Adipocyte (in vitro differentiated cells): Measurements from ENCODE around the gene P2RY8.
"Not testable (repeated sequence)": the region's sequence is repeated elsewhere in the genome, so short reads cannot be mapped to it uniquely, and the experiment has no call there.

Experiments
- DNase-seq: peaks from one replicate; pipeline ENCODE4 v3.0.0-alpha.2; 2015; ENCODE audit warnings: low read depth
- H3K27me3 ChIP-seq: replicated peaks from 2 replicates; pipeline ENCODE4 v1.7.0; 2013; ENCODE audit warnings: mild to moderate bottlenecking, low read length, moderate library complexity; ENCODE audit not compliant: control insufficient read depth, insufficient read depth
- H3K36me3 ChIP-seq: 2 replicates; pipeline ENCODE4 v1.7.0; 2013; ENCODE audit warnings: low read length, mild to moderate bottlenecking, moderate library complexity; ENCODE audit not compliant: control insufficient read depth, insufficient read depth, severe bottlenecking
- H3K4me1 ChIP-seq: 2 replicates; pipeline ENCODE4 v1.7.0; 2013; ENCODE audit warnings: mild to moderate bottlenecking, low read length, moderate library complexity; ENCODE audit not compliant: control insufficient read depth, insufficient read depth
- H3K4me3 ChIP-seq: 2 replicates; pipeline ENCODE4 v1.7.0; 2013; ENCODE audit warnings: mild to moderate bottlenecking, low read length, moderate library complexity
- H3K9ac ChIP-seq: 2 replicates; pipeline ENCODE4 v1.7.0; 2013; ENCODE audit warnings: mild to moderate bottlenecking, low read length, moderate library complexity
- H3K9me3 ChIP-seq: 2 replicates; pipeline ENCODE4 v1.7.0; 2013; ENCODE audit warnings: mild to moderate bottlenecking, low read length, moderate library complexity; ENCODE audit not compliant: control insufficient read depth

P2RY8 gene

GRCh38 chrX:1453395-1453783 lies 83.6 kb downstream of the P2RY8 start:
- H3K9ac ChIP-seq: peak overlapping the region; percentile 79
- H3K9me3 ChIP-seq: no peaks in the 10 kb centered on the region
- H3K4me1 ChIP-seq: peaks cover 8% of the 10 kb centered on the region

GRCh38 chrX:1452516-1453394 lies 84.2 kb downstream of the P2RY8 start, which contains the start of gene ASMTL:
TSS of gene ASMTL (minus strand) at chrX:1452909. CDS start at chrX:1452840, 69 bp downstream.
- Histone ChIP-seq H3K4me3 (peak within 1 kb of the TSS; percentile 89), H3K27me3 (peaks cover 20% of the 10 kb centered on the region), H3K4me1 (peaks cover 8% of the 10 kb centered on the region), H3K9ac (peak within 1 kb of the TSS; percentile 91), H3K36me3 (no peaks in the 10 kb centered on the region), H3K9me3 (no peaks in the 10 kb centered on the region)
- peak; percentile 100 for DNase-seq

More at GRCh38 chrX:1453395-1453783, 83.6 kb downstream of the P2RY8 start:
- Histone ChIP-seq H3K4me3 (peak overlapping the region; percentile 83), H3K27me3 (peaks cover 26% of the 10 kb centered on the region), H3K36me3 (no peaks in the 10 kb centered on the region)
- no peak for DNase-seq

- Histone ChIP-seq H3K9me3 (no peaks in the 10 kb centered on the region), H3K9ac (peak overlapping the region; percentile 91), H3K36me3 (no peaks in the 10 kb centered on the region), H3K4me3 (peak overlapping the region; percentile 89), H3K4me1 (peaks cover 8% of the 10 kb centered on the region), H3K27me3 (peaks cover 12% of the 10 kb centered on the region)
- no peak for DNase-seq
Observed at GRCh38 chrX:1451661-1452515, 85.1 kb downstream of the P2RY8 start.

- Histone ChIP-seq H3K27me3 (peaks cover 11% of the 10 kb centered on the region), H3K9ac (no peak overlapping the region), H3K4me3 (peak overlapping the region; percentile 89), H3K9me3 (no peaks in the 10 kb centered on the region), H3K36me3 (no peaks in the 10 kb centered on the region), H3K4me1 (peaks cover 8% of the 10 kb centered on the region)
- no peak for DNase-seq
Observed at GRCh38 chrX:1451251-1451660, 85.7 kb downstream of the P2RY8 start.

GRCh38 chrX:1450361-1451161 lies 86.4 kb downstream of the P2RY8 start:
- peaks cover 8% of the 10 kb centered on the region for H3K4me1 ChIP-seq
- H3K36me3 ChIP-seq: no peaks in the 10 kb centered on the region
- peaks cover 6% of the 10 kb centered on the region for H3K27me3 ChIP-seq
- no peaks in the 10 kb centered on the region for H3K9me3 ChIP-seq
- H3K9ac ChIP-seq: no peak overlapping the region
- no peak overlapping the region for H3K4me3 ChIP-seq
- no peak for DNase-seq

- H3K36me3 ChIP-seq: no peaks in the 10 kb centered on the region
- no peaks in the 10 kb centered on the region for H3K27me3 ChIP-seq
- H3K4me1 ChIP-seq: peaks cover 8% of the 10 kb centered on the region
- H3K9me3 ChIP-seq: no peaks in the 10 kb centered on the region
- H3K9ac ChIP-seq: no peak overlapping the region
- no peak for DNase-seq
- H3K4me3 ChIP-seq: no peak overlapping the region
Observed at GRCh38 chrX:1449823-1450149, 87.2 kb downstream of the P2RY8 start.

- no peak overlapping the region for H3K4me3 ChIP-seq
- no peak overlapping the region for H3K9ac ChIP-seq
- DNase-seq: no peak
- no peaks in the 10 kb centered on the region for H3K27me3 ChIP-seq
- H3K36me3 ChIP-seq: no peaks in the 10 kb centered on the region
- H3K9me3 ChIP-seq: no peaks in the 10 kb centered on the region
- peaks cover 8% of the 10 kb centered on the region for H3K4me1 ChIP-seq
Observed at GRCh38 chrX:1449036-1449822, 87.8 kb downstream of the P2RY8 start.

- H3K27me3 ChIP-seq, H3K4me1 ChIP-seq, H3K9ac ChIP-seq, DNase-seq, H3K4me3 ChIP-seq, H3K36me3 ChIP-seq, H3K9me3 ChIP-seq: not testable (repeated sequence)
Observed at GRCh38 chrX:1448573-1449001, 88.4 kb downstream of the P2RY8 start.

GRCh38 chrX:1447969-1448572 lies 88.9 kb downstream of the P2RY8 start:
- H3K4me3 ChIP-seq, DNase-seq, H3K9me3 ChIP-seq, H3K27me3 ChIP-seq, H3K36me3 ChIP-seq, H3K9ac ChIP-seq, H3K4me1 ChIP-seq: not testable (repeated sequence)
